H9 (cell line): Measurements from ENCODE around the gene MB21D2. TPM values are rescaled to one million over a fixed set of nuclear protein-coding genes. Genes with fewer than 3 reads are reported as not detected.
"Not testable (repeated sequence)": the region's sequence is repeated elsewhere in the genome, so short reads cannot be mapped to it uniquely, and the experiment has no call there.

Experiments used
- DNase-seq: peaks from one replicate; pipeline ENCODE4 v3.0.0-alpha.2; 2017
- H2AFZ ChIP-seq: one replicate; pipeline ENCODE4 v1.6.1; 2013; ENCODE audit warnings: mild to moderate bottlenecking, low read length, control low read depth, moderate library complexity
- H2AK5ac ChIP-seq: 2 replicates; pipeline ENCODE4 v1.6.1; 2013; ENCODE audit warnings: low read length, control low read depth, mixed read lengths; ENCODE audit not compliant: insufficient read length
- H2BK120ac ChIP-seq: one replicate; pipeline ENCODE4 v1.6.1; 2013; ENCODE audit warnings: low read depth, mild to moderate bottlenecking, low read length, control low read depth, inconsistent platforms; ENCODE audit not compliant: poor library complexity, severe bottlenecking
- H2BK12ac ChIP-seq: 2 replicates; pipeline ENCODE4 v1.6.1; 2013; ENCODE audit warnings: low read length, control low read depth, mixed read lengths, low read depth; ENCODE audit not compliant: insufficient read length
- H2BK15ac ChIP-seq: 2 replicates; pipeline ENCODE4 v1.6.1; 2013; ENCODE audit warnings: low read depth, low read length, control low read depth
- H2BK20ac ChIP-seq: one replicate; pipeline ENCODE4 v1.6.1; 2013; ENCODE audit warnings: low read depth, mild to moderate bottlenecking, low read length, control low read depth, inconsistent platforms; ENCODE audit not compliant: poor library complexity, severe bottlenecking
- H2BK5ac ChIP-seq: 2 replicates; pipeline ENCODE4 v1.6.1; 2013; ENCODE audit warnings: low read length, control low read depth, mixed read lengths; ENCODE audit not compliant: insufficient read length
- H3K14ac ChIP-seq: 2 replicates; pipeline ENCODE4 v1.6.1; 2013; ENCODE audit warnings: low read length, control low read depth; ENCODE audit not compliant: insufficient read depth
- H3K18ac ChIP-seq: 2 replicates; pipeline ENCODE4 v1.6.1; 2013; ENCODE audit warnings: low read depth, mild to moderate bottlenecking, mixed read lengths, low read length, control low read depth; ENCODE audit not compliant: insufficient read length
- H3K23ac ChIP-seq: 2 replicates; pipeline ENCODE4 v1.6.1; 2013; ENCODE audit warnings: low read length, control low read depth, mixed read lengths, low read depth; ENCODE audit not compliant: insufficient read length
- H3K23me2 ChIP-seq: 2 replicates; pipeline ENCODE4 v1.6.1; 2013; ENCODE audit warnings: low read depth, mild to moderate bottlenecking, mixed read lengths, low read length, control low read depth; ENCODE audit not compliant: insufficient read length, poor library complexity, severe bottlenecking
- H3K27ac ChIP-seq: 2 replicates; pipeline ENCODE4 v1.5.1; 2013; ENCODE audit warnings: low read length, control low read depth, mixed read lengths, low read depth; ENCODE audit not compliant: insufficient read length
- H3K27me3 ChIP-seq: 2 replicates; pipeline ENCODE4 v1.6.1; 2013; ENCODE audit warnings: low read length, control low read depth, inconsistent platforms; ENCODE audit not compliant: insufficient read depth
- H3K4ac ChIP-seq: 2 replicates; pipeline ENCODE4 v1.6.1; 2013; ENCODE audit warnings: low read depth, mild to moderate bottlenecking, control low read depth, inconsistent platforms, low read length, moderate library complexity
- H3K4me1 ChIP-seq: 2 replicates; pipeline ENCODE4 v1.6.1; 2013; ENCODE audit warnings: low read length, control low read depth, inconsistent platforms; ENCODE audit not compliant: insufficient read depth
- H3K4me2 ChIP-seq: 2 replicates; pipeline ENCODE4 v1.6.1; 2013; ENCODE audit warnings: low read length, control low read depth, mixed read lengths; ENCODE audit not compliant: insufficient read length, insufficient read depth
- H3K56ac ChIP-seq: 2 replicates; pipeline ENCODE4 v1.6.1; 2013; ENCODE audit warnings: low read depth, mild to moderate bottlenecking, mixed read lengths, low read length, control low read depth; ENCODE audit not compliant: insufficient read length
- H3K79me1 ChIP-seq: 2 replicates; pipeline ENCODE4 v1.6.1; 2013; ENCODE audit warnings: low read depth, mild to moderate bottlenecking, moderate library complexity, low read length, control low read depth, inconsistent platforms; ENCODE audit not compliant: insufficient read depth, poor library complexity, severe bottlenecking
- H3K79me2 ChIP-seq: 2 replicates; pipeline ENCODE4 v1.6.1; 2013; ENCODE audit warnings: low read length, control low read depth, inconsistent platforms; ENCODE audit not compliant: insufficient read depth
- H3K9ac ChIP-seq: 2 replicates; pipeline ENCODE4 v1.6.1; 2013; ENCODE audit warnings: low read length, control low read depth, mixed read lengths; ENCODE audit not compliant: insufficient read length; ENCODE audit errors: extremely low read depth
- H3K9me3 ChIP-seq: one replicate; pipeline ENCODE4 v1.6.1; 2013; ENCODE audit warnings: low read depth, low read length, inconsistent platforms; ENCODE audit not compliant: control insufficient read depth
- H3T11ph ChIP-seq: one replicate; pipeline ENCODE4 v1.6.1; 2013; ENCODE audit warnings: mild to moderate bottlenecking, low read length, control low read depth, inconsistent platforms
- H4K20me1 ChIP-seq: one replicate; pipeline ENCODE4 v1.6.1; 2013; ENCODE audit not compliant: control insufficient read depth, insufficient read length, insufficient read depth
- H4K5ac ChIP-seq: 2 replicates; pipeline ENCODE4 v1.6.1; 2013; ENCODE audit warnings: low read depth, mild to moderate bottlenecking, mixed read lengths, low read length, control low read depth; ENCODE audit not compliant: insufficient read length
- H4K8ac ChIP-seq: replicated peaks from 2 replicates; pipeline ENCODE4 v1.6.1; 2013; ENCODE audit warnings: low read length, control low read depth, mixed read lengths, low read depth; ENCODE audit not compliant: insufficient read length
- H4K91ac ChIP-seq: 2 replicates; pipeline ENCODE4 v1.6.1; 2013; ENCODE audit warnings: low read depth, mild to moderate bottlenecking, moderate library complexity, mixed read lengths, low read length, control low read depth; ENCODE audit not compliant: insufficient read length
- H3K27ac Mint-ChIP-seq, 3 experiments: 2 replicates in 2 of 3; 3 replicates in 1 of 3; pipeline ENCODE4 v1.8.0; 2020 to 2021; ENCODE audit warnings: mixed read lengths in 3 of 3, mild to moderate bottlenecking in 1 of 3, moderate library complexity in 1 of 3
- H3K27me3 Mint-ChIP-seq: 2 replicates; pipeline ENCODE4 v1.8.0; 2021; ENCODE audit warnings: low read depth, mild to moderate bottlenecking, moderate library complexity, mixed read lengths
- H3K36me3 Mint-ChIP-seq, 3 experiments: 2 replicates in 2 of 3; 3 replicates in 1 of 3; pipeline ENCODE4 v1.8.0; 2020 to 2021; ENCODE audit warnings: low read depth in 3 of 3, mixed read lengths in 3 of 3; ENCODE audit not compliant: insufficient read depth in 1 of 3
- H3K4me1 Mint-ChIP-seq, 2 experiments: 2 replicates each; pipeline ENCODE4 v1.8.0; 2020; ENCODE audit warnings: mixed read lengths in 2 of 2
- H3K4me3 Mint-ChIP-seq, 2 experiments: 2 replicates in 1 of 2; 3 replicates in 1 of 2; pipeline ENCODE4 v1.8.0; 2020 to 2021; ENCODE audit warnings: mild to moderate bottlenecking in 2 of 2, mixed read lengths in 2 of 2, moderate library complexity in 1 of 2
- H3K9me3 Mint-ChIP-seq, 2 experiments: 2 replicates in 1 of 2; 3 replicates in 1 of 2; pipeline ENCODE4 v1.8.0; 2020; ENCODE audit warnings: mild to moderate bottlenecking in 2 of 2, mixed read lengths in 2 of 2, moderate library complexity in 1 of 2
- WGBS: extraction: QIAGEN DNeasy Blood & Tissue Kit; methylation state at CpG from one replicate; pipeline ENCODE4 v1.1.7; 2013; ENCODE audit warnings: missing lambda C conversion rate, low lambda C conversion rate, mixed read lengths; ENCODE audit not compliant: insufficient read length; ENCODE audit errors: extremely low coverage; 5-methylcytosine and 5-hydroxymethylcytosine counted together
- total RNA-seq: library from RNA; stranded (reverse); gene quantifications from 2 replicates; pipeline ENCODE4 v1.2.1, GENCODE V29; 2021
- TF ChIP-seq, protein P1 (sequence below): fragments of 200-600 bp; sonication (generic); conservative IDR thresholded peaks from 3 replicates; pipeline ENCODE4 v1.8.0; 2021; ENCODE audit warnings: antibody characterized with exemption, mild to moderate bottlenecking

MB21D2 gene
- total RNA-seq, 1 experiment from 2014 or later: 19.1 TPM

- peaks cover 2% of the 10 kb centered on the region in 2 experiments; a peak in 2 of 4 replicates for H3K4me1 Mint-ChIP-seq
These were observed 139.1 kb downstream of the MB21D2 start for GRCh38 chr3:192778508-192778907.

DNA sequence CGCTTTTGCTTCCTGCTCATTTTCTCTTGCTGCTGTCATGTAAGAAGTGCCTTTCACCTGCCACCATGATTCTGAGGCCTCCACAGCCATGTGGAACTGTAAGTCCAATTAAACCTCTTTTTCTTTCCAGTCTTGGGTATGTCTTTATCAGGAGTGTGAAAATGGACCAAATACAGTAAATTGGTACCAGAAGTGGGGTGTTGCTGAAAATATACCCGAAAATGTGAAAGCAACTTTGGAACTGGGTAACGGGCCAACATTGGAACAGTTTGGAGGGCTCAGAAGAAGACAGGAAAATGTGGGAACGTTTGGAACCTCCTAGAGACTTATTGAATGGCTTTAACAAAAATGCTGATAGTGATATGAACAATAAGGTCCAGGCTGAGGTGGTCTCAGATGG, 143.3 kb downstream of the MB21D2 start:
- H3K4ac ChIP-seq, H3K56ac ChIP-seq, H3K9ac ChIP-seq, H3K18ac ChIP-seq, H3K23ac ChIP-seq, H3K27me3 Mint-ChIP-seq, H3T11ph ChIP-seq, H2BK20ac ChIP-seq, H4K20me1 ChIP-seq, H3K79me1 ChIP-seq, H3K79me2 ChIP-seq, H2BK12ac ChIP-seq, H3K27me3 ChIP-seq, H4K91ac ChIP-seq, H3K9me3 ChIP-seq, H3K27ac ChIP-seq, H3K23me2 ChIP-seq, H2BK120ac ChIP-seq, H2AFZ ChIP-seq, H3K4me3 Mint-ChIP-seq, H2BK5ac ChIP-seq, H3K27ac Mint-ChIP-seq, H3K4me2 ChIP-seq, DNase-seq, H4K8ac ChIP-seq, H3K4me1 Mint-ChIP-seq, H3K4me1 ChIP-seq, H2AK5ac ChIP-seq, H2BK15ac ChIP-seq, H3K14ac ChIP-seq, H4K5ac ChIP-seq: not testable (repeated sequence)
- peaks cover 18 to 34% (median 22%) of the 10 kb centered on the region in 3 experiments; a peak in 6 of 7 replicates for H3K36me3 Mint-ChIP-seq
- no CpG with 5 or more reads among the region's 4 CpGs for WGBS
- peaks cover 27 to 30% of the 10 kb centered on the region in 2 experiments for H3K9me3 Mint-ChIP-seq

More at GRCh38 chr3:192778508-192778907, 139.1 kb downstream of the MB21D2 start:
- Histone ChIP-seq H2BK5ac (no peak overlapping the region), H3K4me1 (peaks cover 2% of the 10 kb centered on the region; the same call in 1 of the 2 replicates), H3K9me3 (no peaks in the 10 kb centered on the region), H2BK120ac (no peak overlapping the region), H4K5ac (no peak overlapping the region), H2BK20ac (no peak overlapping the region), H4K8ac (no peak overlapping the region), H4K20me1 (no peaks in the 10 kb centered on the region), H3K4me2 (no peak overlapping the region), H2BK12ac (no peak overlapping the region), H3K27ac (no peak overlapping the region), H3K18ac (no peak overlapping the region), H3K14ac (no peak overlapping the region), H3K27me3 (no peaks in the 10 kb centered on the region), H3K23me2 (no peaks in the 10 kb centered on the region), H4K91ac (no peak overlapping the region), H2BK15ac (no peak overlapping the region), H3T11ph (no peak overlapping the region), H3K79me2 (no peaks in the 10 kb centered on the region), H2AFZ (no peak overlapping the region), H3K4ac (no peak overlapping the region), H2AK5ac (no peak overlapping the region), H3K9ac (no peak overlapping the region), H3K79me1 (no peaks in the 10 kb centered on the region), H3K23ac (no peak overlapping the region), H3K56ac (no peak overlapping the region)
- Mint-ChIP-seq H3K27ac (no peak overlapping the region), H3K4me3 (no peak overlapping the region), H3K9me3 (peaks cover 26 to 28% of the 10 kb centered on the region in 2 experiments), H3K36me3 (peaks cover 18 to 32% (median 22%) of the 10 kb centered on the region in 3 experiments; a peak in 6 of 7 replicates), H3K27me3 (no peaks in the 10 kb centered on the region)
- TF ChIP-seq, protein P1, sequence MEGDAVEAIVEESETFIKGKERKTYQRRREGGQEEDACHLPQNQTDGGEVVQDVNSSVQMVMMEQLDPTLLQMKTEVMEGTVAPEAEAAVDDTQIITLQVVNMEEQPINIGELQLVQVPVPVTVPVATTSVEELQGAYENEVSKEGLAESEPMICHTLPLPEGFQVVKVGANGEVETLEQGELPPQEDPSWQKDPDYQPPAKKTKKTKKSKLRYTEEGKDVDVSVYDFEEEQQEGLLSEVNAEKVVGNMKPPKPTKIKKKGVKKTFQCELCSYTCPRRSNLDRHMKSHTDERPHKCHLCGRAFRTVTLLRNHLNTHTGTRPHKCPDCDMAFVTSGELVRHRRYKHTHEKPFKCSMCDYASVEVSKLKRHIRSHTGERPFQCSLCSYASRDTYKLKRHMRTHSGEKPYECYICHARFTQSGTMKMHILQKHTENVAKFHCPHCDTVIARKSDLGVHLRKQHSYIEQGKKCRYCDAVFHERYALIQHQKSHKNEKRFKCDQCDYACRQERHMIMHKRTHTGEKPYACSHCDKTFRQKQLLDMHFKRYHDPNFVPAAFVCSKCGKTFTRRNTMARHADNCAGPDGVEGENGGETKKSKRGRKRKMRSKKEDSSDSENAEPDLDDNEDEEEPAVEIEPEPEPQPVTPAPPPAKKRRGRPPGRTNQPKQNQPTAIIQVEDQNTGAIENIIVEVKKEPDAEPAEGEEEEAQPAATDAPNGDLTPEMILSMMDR: no peak
- no CpG with 5 or more reads among the region's 3 CpGs for WGBS
- DNase-seq: no peak
